Bone marrow (tissue), 2 donors: Measurements from ENCODE around the gene THAP3.

Experiments used
- DNase-seq, 2 donors: peaks; one replicate each; lab custom pipeline; 2025; lab: John Stamatoyannopoulos, UW

The THAP3 gene

DNA sequence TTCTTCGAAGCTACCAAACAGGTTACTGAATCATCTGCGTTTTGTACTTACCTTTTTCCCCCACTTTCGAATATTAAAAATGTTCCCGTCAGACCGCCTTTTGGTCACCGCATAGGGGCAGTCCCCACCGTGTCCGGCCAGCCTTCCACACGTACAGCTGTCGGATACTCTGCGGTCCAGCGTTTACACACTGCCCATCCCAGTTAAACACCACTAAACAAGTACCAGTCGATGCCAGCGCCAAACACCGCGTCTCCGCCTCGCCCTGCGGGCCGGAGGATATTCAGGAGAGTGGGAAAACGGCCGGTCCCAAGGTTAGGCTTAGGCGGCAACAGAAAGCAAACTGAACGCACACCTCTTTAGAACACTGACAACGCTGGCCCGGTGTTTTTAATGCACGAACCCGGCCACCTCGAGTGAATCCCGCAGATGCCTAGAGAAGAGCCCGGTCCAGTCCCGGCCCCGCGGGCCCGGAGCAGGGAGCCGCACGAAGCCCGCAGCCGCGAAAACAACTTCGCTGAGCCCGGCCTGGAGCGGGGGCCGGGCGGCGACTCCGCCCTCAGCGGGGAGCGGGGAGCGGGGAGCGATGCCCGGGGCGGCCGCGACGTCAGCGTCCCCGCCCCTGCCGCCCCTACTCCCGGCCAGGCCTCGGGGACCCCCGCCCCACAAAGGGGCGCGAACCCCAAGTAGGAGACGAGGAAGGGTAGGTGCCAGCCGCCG is 11.9 kb upstream of the THAP3 start:
- DNase-seq: no peak

DNA sequence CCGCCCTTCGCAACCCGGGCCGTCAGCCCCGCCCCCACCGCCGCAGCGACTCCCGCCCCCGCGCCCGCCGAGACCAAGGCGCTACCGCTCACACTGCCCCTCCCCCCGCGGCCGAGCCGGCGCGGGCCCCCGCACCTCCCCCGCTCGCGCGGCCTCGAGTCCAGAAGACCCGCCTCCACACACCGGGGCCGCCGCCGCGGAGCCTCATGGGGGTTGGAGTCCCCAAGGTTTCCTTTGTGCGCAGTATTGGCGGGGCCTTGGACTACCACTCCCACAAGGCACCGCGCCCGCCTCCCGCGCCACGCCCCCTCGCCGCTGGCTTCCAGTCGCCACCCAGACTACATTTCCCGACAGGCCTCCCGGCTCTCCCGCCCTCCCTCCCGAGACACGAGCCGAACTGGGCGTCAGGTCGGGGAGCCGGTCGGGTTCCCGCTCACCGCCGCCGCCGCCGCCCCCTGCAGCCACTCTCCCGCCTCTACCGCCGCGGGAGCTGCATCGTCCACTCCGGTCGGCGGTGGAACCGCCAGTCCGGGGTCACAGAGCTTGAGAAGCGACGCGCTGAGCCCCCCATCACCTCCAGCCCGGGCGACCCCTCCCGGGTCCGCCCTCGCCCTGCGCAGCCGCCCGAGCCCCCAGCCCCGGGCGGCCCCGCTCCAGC is 11.2 kb upstream of the THAP3 start, which contains the start of gene PHF13:
PHF13 (plus strand) TSS at position 371 of the 658 bp plus-strand sequence. CDS start 336 bp downstream, outside the sequence.
- DNase-seq: peak; percentile 95 to 97

DNA sequence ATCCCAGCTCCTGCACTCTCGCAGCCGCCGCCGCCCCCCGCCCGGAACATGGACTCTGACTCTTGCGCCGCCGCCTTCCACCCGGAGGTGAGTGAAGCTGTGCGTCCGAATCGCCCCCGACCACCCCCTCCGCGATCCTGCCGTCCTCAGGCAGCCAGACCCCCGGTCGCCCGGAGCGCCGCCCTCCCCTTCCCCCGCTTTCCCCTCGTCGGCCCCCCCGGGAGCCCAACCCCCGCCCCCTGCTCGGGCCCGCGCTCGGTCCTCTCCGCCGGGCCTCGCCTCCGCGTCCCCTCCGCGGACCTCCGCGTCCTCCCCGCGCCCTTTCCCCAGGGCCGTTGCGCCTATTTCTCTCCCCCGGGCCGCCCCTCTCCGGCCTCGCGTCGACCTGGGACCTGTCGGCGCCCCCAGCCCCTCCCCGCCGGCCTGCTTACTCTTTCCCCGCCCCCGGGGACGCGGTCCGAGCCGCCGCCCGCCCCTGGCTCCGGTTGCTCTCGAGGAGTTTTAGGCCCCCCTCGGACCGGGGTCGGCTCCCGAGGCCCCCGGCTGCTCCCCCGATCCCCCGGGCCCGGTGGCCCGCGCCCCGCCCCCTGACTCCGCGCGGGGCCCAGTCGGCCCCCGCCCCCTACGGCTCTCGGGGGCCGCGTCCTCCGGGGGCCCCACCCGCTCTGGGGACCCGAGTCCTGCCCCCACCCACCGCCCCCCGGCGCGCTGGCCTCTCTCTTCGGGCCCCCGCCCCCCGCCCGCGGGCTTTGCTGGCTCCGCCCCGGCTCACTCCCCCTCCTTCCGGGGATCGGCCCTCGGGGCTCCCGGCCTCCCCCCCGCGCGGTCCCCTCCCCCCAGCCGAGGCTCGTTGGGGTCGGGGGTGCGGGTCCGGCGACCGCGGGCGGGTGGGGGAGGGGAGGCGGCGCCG is 10.4 kb upstream of the THAP3 start:
- DNase-seq: no peak

DNA sequence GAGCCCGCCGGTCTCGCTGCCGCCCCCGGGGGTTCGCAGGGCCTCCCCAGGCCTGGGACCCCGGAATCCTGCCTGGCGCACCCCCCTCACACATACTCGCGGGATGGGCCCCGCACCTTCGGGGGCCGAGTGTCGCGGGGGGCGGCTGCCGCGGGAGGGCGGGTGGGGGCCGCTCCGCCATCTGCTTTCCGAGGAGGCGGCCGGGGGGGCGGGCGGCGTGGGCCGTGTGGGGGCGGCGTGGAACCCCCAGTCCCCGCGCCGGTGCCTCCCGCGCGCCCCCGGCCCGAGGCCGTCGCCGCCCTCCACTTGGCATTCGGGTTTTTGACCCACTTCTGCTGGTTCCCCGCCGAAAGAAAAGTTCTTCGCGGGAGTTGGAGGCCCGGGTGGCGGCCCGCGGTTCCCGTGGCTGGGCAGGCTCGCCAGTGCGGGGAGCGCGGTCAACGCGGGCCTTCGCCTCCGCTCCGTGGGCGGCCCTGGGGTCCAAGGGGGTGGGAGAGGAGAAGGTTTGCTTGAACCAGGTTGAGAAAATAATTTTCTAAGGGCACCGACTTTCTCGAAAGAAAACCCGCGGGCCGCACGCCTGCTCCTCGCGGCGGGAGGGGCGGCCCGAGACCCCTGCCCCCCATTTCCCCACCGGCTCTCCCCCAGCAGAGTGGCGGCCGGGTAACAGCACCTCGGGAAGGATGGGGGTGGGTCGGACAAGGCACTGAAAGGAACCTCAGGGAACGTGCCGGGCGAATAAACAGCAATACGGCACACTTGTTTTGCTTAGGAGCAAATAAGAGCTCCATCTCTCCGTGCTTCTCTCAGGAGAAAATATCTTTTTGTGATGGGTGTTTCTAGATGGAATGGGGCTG is 9.5 kb upstream of the THAP3 start:
- no peak for DNase-seq

DNA sequence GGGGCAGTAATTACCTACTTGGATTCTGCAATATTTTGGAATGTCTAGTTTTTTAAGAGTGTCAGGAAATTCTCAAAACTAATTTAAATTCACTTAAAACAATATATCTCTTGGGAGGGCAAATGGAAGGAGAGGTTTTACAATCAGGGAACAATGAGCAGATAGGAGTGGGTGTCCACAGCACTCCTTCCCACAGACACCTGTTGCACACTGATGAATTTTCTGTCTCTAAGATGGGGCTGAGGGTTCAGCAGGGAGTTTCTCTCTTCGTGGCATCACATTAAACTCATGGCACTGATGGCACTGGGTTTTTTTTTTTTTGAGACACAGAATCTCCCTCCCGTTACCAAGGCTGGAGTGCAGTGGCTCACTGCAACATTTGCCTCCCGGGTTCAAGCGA is 5.6 kb upstream of the THAP3 start:
- no peak for DNase-seq

DNA sequence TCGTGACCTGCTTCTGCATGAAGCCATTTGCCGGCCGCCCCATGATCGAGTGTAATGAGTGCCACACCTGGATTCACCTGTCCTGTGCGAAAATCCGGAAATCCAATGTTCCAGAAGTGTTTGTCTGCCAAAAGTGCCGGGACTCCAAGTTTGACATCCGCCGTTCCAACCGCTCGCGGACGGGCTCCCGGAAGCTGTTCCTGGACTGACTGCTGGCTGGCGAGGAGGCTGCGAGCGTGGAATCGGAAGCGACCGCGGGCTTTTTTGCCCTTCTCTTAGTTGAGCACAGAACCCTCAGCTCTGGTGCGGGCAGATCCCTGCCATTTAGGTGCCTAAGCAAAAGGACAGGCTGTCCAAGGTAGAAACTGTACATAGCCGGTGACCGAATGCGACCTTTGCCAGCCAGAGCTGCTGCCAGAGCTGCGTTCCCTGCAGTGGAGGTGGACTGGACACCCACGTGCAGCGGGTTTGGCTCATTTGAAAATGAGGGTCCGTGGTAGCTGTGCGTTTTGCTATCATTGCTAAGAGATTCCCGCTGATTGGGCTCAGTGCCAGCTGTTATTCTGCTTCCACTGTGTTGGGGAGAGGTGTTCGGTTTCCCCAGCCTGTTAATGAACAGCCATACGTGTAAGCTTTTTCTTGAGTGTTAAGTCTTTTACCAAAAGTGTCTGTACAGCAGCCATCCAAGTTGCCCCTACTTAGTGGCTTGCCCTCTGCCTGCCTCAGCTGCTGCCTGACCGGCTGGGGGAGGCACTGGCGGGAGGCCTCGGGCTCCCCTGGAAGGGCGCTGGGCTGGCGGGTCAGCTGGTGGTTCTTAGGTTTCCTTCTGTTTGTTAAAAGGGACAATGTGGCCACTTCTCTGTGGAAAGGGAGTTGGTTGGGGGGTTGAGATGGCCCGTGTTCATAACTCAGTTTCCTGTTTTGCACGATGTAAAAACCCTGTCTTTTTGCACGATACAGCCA is 3.0 kb upstream of the THAP3 start:
- DNase-seq: no peak

DNA sequence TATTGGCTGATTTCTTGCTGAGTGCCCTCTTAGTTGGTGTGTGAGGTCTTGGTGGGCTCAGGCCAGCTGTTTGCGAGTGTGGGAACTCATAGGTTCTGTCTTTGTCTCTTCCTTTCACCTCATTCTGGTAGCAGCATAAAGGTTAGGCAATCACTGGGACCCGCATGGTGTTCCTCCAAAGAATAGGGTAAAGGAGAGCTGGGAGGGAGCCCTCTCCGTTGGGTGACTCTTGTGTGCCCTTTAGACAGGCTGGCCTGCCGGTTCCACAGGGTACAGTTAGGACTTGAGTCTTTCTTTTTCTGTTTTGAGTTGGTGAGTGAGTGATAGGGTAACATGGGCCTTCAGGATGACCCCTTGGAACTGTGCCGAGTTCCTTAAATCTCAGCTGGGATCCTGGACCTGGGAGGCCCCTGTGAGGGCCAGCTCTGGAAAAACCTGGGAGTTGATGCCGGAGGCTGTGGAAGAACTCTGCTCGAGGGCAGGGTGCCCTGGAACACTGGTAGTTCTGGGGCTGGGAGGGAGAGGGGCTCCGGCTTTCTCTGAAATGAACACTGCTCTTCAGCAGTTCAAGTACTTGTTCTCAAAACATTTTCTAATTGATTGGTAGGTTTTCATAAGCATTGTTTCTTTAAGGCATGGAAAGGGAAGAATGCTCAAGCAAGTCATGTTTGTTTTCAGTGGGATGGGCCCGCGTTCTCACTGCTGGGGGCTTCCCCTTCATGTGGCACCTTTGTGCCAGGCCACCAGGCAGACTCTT is 2.1 kb upstream of the THAP3 start:
- no peak for DNase-seq

DNA sequence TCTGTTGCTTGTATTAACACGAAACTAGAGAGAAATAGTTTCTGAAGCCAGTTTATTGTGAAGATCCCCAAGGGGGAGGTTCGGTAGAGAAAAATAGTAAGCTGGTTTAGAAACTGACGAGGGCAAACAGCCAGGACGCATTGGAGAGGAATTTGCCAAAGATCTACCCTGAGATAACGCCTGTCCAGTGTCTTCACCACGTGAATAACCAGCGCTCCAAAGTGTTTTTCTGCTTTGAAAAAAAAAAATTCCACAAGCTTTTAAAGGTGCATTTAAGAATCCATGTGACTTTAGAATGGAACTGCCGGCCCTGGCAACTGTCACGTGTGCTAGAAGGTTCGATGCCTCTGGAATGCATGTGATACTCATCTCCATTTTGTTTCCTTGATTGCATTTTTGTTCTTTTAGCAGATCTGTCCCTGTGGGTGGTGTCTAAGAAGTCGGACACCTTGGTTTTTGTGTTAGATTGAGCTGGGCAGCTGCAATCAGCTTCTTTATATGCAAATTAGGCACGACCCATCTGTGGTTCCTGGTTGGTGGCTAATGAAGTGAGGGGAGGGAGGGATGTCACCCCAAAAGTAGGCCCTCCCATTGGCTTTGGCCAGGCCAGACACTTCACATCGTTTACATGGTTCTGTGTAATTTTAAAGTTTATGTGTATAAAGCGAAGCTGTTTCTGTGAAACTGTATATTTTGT is 1.3 kb upstream of the THAP3 start:
- no peak for DNase-seq

DNA sequence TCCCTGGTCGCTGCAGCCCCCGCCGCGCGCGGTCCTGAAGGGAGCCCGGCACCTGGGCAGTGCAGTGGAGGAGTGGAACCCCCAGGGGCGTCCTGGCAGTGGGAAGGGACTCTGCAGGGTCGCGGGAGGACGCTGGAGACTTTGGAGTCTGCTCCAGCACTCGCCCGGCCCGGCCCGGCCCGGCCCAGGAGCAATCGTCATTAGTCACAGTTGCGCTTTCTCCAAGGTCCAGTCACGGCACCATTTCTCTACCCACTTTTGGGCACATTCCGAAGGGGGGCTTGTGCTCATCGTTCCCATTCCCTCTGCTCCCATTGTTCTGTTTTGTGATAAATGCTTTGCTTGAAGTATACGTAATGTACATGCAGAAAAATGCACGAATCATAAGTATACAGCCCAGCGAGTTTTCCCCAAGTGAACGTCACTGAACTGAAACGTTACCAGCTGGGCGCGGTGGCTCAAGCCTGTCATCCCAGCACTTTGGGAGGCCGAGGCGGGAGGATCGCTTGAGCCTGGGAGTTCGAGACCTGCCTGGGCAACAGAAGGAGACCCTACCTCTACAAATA is 999 bp downstream of the THAP3 start:
- DNase-seq: no peak

DNA sequence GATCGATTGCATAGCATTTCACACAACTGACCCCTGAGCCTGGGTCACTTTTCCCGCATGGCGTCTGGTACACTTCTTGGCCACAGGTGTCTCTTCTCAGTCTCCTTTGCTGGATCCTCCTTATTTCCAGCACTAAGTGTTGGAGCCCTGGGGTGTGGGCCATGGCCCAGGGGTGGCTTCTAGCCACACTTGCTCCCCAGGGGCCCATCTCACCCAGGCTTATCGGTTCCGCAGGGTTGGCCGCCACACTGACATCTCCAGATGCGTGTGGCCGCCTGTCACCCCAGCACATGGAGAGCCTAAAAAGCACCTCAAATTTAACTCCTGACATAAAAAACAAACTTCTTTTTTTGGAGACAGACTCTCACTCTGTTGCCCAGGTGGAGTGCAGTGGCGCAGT is 2.4 kb downstream of the THAP3 start:
- no peak for DNase-seq

DNA sequence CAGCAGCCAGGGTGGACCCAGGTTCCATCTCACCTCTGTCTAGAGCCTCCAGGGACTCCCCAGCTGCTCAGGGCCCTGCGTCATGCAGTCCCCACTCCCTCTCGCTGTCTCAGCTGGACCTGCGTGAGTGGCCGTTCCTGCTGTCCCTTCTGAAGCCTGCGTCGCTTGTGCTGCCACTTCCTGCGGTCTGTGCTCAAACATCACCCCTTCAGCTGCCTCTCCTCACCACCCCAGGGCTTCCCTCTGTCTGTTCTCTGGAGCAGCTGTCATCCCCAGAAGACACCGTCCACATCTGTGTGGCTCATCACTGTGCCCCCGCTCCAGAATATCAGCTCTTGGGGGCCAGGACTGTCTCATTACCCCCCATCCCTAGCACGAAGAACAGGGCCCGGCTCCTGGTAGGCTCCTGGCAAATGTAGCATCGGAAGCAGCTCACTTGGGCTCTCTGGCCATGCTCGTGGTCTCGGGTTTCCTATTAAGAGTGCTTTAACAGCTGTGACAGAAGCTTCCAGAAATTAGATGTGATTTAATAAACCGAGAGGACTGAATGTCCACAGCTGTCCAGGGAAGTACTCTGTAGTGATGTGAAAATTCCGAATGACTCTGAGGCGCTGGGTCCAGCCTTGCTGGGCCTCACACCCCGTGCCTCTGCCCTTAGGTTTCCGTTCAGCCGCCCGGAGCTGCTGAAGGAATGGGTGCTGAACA is 3.3 kb downstream of the THAP3 start:
- no peak for DNase-seq

DNA sequence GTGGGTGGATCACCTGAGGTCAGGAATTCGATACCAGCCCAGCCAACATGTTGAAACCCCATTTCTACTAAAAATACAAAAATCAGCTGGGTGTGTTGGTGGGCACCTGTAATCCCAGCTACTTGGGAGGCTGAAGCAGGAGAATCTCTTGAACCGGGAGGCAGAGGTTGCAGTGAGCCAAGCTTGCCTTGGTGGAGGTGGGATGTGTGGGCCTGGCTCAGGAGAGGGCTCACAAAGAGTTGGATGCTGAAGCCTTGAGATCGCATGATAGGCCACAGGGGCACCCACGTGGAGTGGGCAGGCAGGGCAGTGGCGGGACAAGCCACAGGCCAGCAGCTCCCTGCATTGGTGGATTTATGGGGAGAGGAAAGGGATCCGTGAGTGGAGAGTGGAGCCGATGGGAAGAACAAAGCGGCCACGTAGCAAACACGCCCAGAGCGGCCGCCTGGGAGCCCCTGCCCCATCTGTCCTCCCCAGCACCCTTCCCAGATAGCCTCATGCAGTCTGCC is 4.4 kb downstream of the THAP3 start:
- no peak for DNase-seq

DNA sequence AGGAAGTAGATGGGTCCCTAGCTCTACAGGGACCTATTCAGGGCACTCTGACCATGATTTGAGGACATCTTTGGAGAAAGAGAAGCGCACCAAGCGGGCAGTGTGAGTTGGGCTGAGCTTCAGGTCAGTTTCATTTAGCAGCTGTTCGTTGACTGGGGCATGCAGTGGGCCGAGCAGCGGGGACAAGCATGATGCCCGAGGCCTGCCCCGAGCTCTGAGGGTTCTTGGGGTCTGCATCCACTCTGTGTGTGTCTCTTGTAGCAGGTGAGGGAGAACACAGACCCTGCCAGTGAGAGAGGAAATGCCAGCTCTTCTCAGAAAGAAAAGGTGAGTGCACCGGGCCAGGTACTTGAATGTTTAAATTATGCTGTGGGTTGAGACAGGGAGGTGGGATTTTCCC is 5.4 kb downstream of the THAP3 start:
- DNase-seq: no peak

DNA sequence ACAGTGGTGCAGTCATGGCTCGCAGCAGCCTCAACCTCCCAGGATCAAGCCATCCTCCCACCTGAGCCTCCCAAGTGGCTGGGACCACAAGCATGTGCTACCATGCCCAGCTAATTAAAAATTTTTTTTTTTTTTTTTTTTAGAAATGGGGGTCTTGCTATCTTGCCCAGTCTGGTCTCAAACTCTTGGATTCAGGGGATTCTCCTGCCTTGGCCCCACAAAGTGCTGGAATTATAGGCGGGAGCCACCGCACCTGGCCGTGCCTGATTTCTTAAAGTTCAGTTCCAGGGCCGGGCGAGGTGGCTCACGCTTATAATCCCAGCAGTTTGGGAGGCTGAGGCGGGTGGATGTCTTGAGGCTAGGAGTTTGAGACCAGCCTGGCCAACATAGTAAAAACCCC is 6.4 kb downstream of the THAP3 start:
- no peak for DNase-seq

DNA sequence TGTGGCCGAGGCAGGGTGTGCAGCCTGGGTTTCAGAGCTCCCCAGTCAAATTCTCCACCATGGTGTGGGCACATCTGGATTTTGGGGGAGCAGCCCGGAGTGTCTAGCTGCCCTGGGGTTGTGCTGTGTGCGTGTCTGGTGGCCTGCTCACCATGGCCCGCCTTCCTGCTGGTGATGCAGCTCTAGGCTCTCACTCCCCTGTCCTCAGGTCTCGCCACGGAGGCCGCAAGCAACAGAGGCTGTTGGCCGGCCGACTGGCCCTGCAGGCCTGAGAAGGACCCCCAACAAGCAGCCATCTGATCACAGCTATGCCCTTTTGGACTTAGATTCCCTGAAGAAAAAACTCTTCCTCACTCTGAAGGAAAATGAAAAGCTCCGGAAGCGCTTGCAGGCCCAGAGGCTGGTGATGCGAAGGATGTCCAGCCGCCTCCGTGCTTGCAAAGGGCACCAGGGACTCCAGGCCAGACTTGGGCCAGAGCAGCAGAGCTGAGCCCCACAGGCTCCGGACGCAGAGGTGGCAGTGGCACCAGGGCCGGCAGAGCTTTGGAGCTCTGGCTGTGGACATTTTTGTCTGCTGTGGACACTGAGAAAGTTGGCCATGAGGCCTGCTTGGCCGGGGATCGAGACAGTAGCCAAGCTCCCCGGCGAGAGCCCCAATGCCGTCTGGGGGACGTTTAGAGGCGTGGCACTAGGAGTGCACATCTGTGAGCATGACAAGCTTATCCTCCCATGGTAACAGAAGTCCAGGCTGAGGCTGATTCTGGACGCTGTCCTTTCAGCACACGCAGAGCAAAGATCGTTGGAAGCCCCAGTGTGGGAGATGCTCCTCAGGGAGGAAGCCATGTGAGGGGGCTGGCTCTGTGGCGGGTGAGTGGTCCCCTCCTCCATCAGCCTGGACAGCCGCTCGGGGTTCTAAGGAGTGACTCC is 8.2 kb downstream of the THAP3 start:
- no peak for DNase-seq

DNA sequence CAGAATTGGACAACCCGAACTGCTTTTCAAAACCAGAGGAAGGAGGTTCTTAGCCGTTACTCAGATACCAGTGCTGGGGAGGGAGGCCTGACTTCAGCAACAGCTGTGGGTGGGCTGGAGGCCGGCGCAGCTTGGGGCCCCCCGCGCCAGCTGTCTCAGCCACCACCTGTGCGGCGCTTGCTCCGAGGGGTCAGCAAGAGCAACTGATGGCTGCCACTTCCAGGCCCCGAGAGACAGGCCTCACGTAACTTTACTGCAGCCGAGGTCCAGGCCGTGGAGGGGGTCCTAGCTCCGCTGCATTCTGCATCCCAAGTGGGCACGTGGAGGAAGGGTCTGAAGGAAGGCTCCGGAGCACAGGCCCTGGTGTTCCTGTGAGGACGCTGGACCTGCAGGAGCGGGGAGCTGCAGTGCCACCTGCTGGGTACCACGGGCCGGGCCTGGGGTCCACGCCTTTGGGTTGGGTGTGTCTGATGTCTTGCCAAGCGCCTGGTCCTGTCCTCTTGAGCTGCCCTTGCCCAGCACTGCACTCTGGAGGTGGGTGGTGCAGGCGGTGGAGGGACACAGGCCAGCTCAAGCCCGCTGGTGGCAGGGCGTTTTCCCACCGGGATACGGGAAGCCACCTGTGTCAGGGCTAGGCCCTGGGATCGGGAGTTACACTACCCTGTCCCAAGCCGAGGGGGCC is 9.8 kb downstream of the THAP3 start:
- no peak for DNase-seq
